ENCODE results near the gene NOTUM. TPM values are rescaled to one million over a fixed set of nuclear protein-coding genes. Genes with fewer than 3 reads are reported as not detected.

NOTUM gene
- total and polyA plus RNA-seq, 4 donors, result 0.19 to 5.4 (median 1.6) TPM

- Histone ChIP-seq H3K27ac (ENCODE audit: low read depth in 1 of 2, low read length in 2 of 2) (no peak overlapping the region), H3K36me3 (ENCODE audit: control insufficient read depth in 4 of 4, insufficient read depth in 3 of 4, low read depth in 1 of 4, low read length in 3 of 4) (no peaks in the 10 kb centered on the region), H3K9ac (ENCODE audit: low read depth in 1 of 2, low read length in 2 of 2) (no peak overlapping the region), H3K4me1 (ENCODE audit: control insufficient read depth in 4 of 4, insufficient read depth in 4 of 4, low read length in 3 of 4) (peaks cover 7 to 23% (median 15%) of the 10 kb centered on the region in 4 donors), H3K27me3 (ENCODE audit: control insufficient read depth in 4 of 4, insufficient read depth in 4 of 4, low read length in 3 of 4) (no peaks in the 10 kb centered on the region), H3K9me3 (ENCODE audit: control insufficient read depth in 4 of 4, low read length in 3 of 4) (no peaks in the 10 kb centered on the region), H3K4me3 (ENCODE audit: low read depth in 1 of 3, low read length in 3 of 3) (peak overlapping the region in 1 of 3 donors; percentile 64)
- 41% methylated on average over 82 of the region's 82 CpGs for WGBS
- TF ChIP-seq ZBTB33 (IDR thresholded peaks at IDR 0.05), result no peak
- no peak for DNase-seq (ENCODE audit: low spot score)
Measured at GRCh38 chr17:81961521-81962498, 823 bp upstream of the NOTUM start.

- 3% methylated on average over 98 of the region's 98 CpGs for WGBS
- TF ChIP-seq GABPA (IDR thresholded peaks at IDR 0.05 in 1 of 2, conservative IDR thresholded peaks at IDR 0.05 in 1 of 2) (no peak), RAD21 (IDR thresholded peaks at IDR 0.05) (peak in 1 of 2 donors; percentile 13), MAX (IDR thresholded peaks at IDR 0.05) (no peak), SP1 (IDR thresholded peaks at IDR 0.05) (peak; percentile 23), ZBTB33 (IDR thresholded peaks at IDR 0.05) (no peak), JUND (IDR thresholded peaks at IDR 0.05) (no peak), CTCF (IDR thresholded peaks at IDR 0.05; ENCODE audit: low read depth, low read length, missing input control) (no peak), FOXA1 (IDR thresholded peaks at IDR 0.05) (no peak), HNF4G (IDR thresholded peaks at IDR 0.05) (no peak), HNF4A (conservative IDR thresholded peaks at IDR 0.05) (no peak), FOXA2 (IDR thresholded peaks at IDR 0.05) (no peak), YY1 (IDR thresholded peaks at IDR 0.05) (no peak), RXRA (IDR thresholded peaks at IDR 0.05) (peak; percentile 37 to 50)
- Histone ChIP-seq H3K27ac (ENCODE audit: low read depth in 1 of 2, low read length in 2 of 2) (peak overlapping the region; percentile 64 to 69), H3K36me3 (ENCODE audit: control insufficient read depth in 4 of 4, insufficient read depth in 3 of 4, low read depth in 1 of 4, low read length in 3 of 4) (no peaks in the 10 kb centered on the region), H3K4me1 (ENCODE audit: control insufficient read depth in 4 of 4, insufficient read depth in 4 of 4, low read length in 3 of 4) (peaks cover 7 to 20% (median 14%) of the 10 kb centered on the region in 4 donors), H3K9me3 (ENCODE audit: control insufficient read depth in 4 of 4, low read length in 3 of 4) (no peaks in the 10 kb centered on the region), H3K9ac (ENCODE audit: low read depth in 1 of 2, low read length in 2 of 2) (no peak overlapping the region), H3K27me3 (ENCODE audit: control insufficient read depth in 4 of 4, insufficient read depth in 4 of 4, low read length in 3 of 4) (no peaks in the 10 kb centered on the region), H3K4me3 (ENCODE audit: low read depth in 1 of 3, low read length in 3 of 3) (peak overlapping the region in 2 of 3 donors; percentile 62 to 64)
- DNase-seq (ENCODE audit: low spot score), result no peak
Measured at GRCh38 chr17:81960130-81960958, 643 bp downstream of the NOTUM start.

All from liver (tissue), 9 donors.